ENCODE measurements around the gene PAFAH1B2. TPM values are rescaled to one million over a fixed set of nuclear protein-coding genes. Genes with fewer than 3 reads are reported as not detected.

PAFAH1B2 gene
- total and polyA plus RNA-seq, 7 donors, result 13.0 to 46.3 (median 30.8) TPM

DNA sequence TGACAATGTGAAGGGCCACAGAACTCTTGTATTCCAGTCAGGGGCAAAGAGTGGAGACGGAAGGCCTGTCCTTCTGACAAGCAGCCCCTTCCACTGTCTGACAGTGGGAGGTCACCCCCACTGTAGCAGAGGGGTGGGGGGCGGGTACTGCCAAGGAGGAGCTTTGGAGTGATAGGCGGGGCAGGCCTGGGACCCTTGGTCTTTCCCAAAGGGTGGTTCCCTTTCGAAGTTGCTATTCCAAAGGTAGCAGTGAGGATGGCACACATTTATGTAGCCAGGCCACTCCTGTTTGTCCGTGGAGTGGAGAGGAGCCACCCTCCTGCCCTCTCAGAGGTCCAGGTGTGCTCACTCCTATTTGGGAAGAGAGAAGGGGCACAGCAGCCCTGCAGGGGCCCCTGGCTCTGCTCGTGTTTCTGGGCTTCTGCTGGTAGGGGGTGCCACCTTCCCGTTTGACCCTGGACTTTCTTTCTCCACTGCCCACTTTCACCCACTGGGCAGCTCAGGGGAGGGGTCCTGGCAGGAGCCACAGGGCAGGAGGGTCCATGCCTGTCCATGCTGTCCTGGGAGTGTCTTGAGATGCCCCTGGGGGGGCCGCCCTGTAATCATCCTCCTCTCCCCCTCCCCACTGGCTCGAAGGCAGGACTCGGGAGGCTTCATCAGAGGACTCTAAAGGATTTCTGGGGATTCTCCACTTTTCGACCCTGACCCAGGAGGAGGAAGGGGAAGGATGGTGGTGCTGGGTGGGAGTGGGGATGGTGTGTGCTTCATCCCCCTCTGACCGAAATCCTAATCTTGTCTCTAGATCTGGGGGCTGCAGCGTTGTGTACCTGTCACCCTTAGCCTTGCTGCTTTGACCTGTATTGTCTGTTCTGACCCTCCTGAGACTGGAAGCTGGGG lies 56.1 kb downstream of the PAFAH1B2 start:
- H3K27me3 ChIP-seq (ENCODE audit: insufficient read depth in 3 of 3, low read length in 2 of 3), result no peaks in the 10 kb centered on the region
- no peaks in the 10 kb centered on the region for H3K4me1 ChIP-seq
- intact Hi-C loops (cut with DNase I), result no loop called here
- 64 to 68% (median 64%) methylated on average over 13 of the region's 13 CpGs for WGBS, 3 donors
- TF ChIP-seq, protein P1, sequence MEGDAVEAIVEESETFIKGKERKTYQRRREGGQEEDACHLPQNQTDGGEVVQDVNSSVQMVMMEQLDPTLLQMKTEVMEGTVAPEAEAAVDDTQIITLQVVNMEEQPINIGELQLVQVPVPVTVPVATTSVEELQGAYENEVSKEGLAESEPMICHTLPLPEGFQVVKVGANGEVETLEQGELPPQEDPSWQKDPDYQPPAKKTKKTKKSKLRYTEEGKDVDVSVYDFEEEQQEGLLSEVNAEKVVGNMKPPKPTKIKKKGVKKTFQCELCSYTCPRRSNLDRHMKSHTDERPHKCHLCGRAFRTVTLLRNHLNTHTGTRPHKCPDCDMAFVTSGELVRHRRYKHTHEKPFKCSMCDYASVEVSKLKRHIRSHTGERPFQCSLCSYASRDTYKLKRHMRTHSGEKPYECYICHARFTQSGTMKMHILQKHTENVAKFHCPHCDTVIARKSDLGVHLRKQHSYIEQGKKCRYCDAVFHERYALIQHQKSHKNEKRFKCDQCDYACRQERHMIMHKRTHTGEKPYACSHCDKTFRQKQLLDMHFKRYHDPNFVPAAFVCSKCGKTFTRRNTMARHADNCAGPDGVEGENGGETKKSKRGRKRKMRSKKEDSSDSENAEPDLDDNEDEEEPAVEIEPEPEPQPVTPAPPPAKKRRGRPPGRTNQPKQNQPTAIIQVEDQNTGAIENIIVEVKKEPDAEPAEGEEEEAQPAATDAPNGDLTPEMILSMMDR (IDR thresholded peaks at IDR 0.05), result no peak
- H3K36me3 ChIP-seq (ENCODE audit: insufficient read depth in 1 of 2, low read depth in 1 of 2), result peaks cover 0 to 35% of the 10 kb centered on the region in 2 donors
- H3K4me3 ChIP-seq, result peak overlapping the region; percentile 58
- no peak for ATAC-seq
- H3K27ac ChIP-seq, result peak overlapping the region; percentile 56
- H3K9me3 ChIP-seq, result no peaks in the 10 kb centered on the region
- no peak for DNase-seq

DNA sequence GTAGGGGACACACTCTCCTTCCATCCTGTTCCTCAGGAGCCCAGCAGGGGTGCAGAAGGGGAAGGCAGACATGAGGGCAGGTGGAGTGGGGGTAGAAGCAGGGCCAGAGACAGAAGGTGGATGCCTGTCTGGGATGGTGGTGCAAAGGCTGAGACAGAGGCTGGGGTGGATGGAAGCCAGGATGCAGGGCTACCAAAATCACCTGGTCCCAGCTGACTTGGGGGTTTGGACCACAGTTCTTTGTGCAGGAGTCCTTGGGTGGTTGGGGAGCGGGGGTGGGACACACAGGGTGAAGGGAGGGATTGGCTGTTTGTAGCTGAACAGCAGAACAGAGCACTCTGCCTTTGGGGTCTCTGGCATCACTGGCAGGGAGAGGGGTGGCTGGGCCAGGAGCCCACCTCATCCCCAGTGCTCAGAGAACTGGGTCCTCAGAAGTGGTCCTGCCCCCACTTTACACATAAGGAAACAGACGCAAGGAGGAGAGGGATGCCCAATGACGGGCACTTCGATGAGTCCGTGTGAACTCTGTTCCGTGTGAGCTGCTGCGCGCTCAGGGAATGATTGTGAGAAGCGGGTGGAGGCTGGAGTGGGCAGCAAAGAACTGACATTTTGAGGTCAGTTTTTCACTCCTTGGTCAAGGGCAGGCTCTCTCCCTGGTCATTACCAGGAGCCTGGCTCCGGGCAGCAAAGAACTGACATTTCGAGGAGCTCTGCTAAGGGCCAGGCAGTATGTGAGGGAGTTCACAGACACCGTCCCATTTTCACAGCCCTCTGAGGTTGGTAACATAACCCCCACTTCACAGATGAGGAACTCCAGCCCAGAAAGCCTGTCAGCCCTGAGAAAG lies 56.9 kb downstream of the PAFAH1B2 start:
- Histone ChIP-seq H3K4me3 (peak overlapping the region; percentile 58), H3K4me1 (no peaks in the 10 kb centered on the region), H3K27ac (peak overlapping the region; percentile 56), H3K9me3 (no peaks in the 10 kb centered on the region), H3K27me3 (ENCODE audit: insufficient read depth in 3 of 3, low read length in 2 of 3) (no peaks in the 10 kb centered on the region), H3K36me3 (ENCODE audit: insufficient read depth in 1 of 2, low read depth in 1 of 2) (peaks cover 0 to 31% of the 10 kb centered on the region in 2 donors)
- intact Hi-C loops (cut with DNase I), result no loop called here
- DNase-seq (no peak), ATAC-seq (no peak)
- TF ChIP-seq, protein P1 (IDR thresholded peaks at IDR 0.05), result no peak
- 48 to 66% (median 55%) methylated on average over 12 of the region's 12 CpGs for WGBS, 3 donors

DNA sequence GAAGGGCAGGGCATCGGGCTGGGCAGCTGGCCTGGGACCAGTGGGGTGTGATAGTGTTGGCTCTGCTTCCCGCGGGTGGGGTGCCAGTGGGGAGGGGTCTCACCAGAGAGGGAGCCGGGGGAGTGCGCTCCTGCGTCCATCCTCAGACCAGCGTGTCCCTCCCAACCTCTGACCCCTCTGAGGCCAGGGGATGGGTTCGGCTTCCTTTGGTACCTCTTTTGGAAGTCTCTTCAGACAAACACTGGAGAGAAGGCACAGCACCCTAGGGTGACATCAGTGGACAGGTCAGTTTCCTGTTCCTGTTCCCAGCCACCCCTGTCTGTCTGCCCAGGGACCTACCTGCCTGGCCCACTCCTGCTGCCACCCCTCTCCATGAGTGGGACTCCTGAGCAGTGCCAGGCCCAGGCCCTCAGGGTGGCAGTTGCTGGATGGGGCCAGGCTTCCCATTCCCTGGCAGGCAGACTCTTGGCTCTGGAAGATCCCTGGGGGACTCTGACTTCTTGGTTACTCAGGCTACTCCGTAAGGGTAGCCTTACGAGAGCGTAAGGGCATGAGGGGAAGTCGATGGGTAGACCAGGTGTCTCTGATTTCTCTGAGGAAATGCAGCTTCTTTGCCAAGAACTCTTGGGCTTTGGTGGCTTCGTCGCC lies 57.7 kb downstream of the PAFAH1B2 start:
- Histone ChIP-seq H3K36me3 (ENCODE audit: insufficient read depth in 1 of 2, low read depth in 1 of 2) (peaks cover 0 to 25% of the 10 kb centered on the region in 2 donors), H3K4me1 (no peaks in the 10 kb centered on the region), H3K9me3 (no peaks in the 10 kb centered on the region), H3K27ac (peak overlapping the region; percentile 25), H3K27me3 (ENCODE audit: insufficient read depth in 3 of 3, low read length in 2 of 3) (no peaks in the 10 kb centered on the region), H3K4me3 (peak overlapping the region; percentile 58)
- TF ChIP-seq, protein P1 (IDR thresholded peaks at IDR 0.05), result no peak
- no peak for DNase-seq
- ATAC-seq, result no peak
- WGBS, 3 donors, result 32 to 63% (median 39%) methylated on average over 12 to 14 of the region's 14 CpGs
- intact Hi-C loops (cut with DNase I), result no loop called here

DNA sequence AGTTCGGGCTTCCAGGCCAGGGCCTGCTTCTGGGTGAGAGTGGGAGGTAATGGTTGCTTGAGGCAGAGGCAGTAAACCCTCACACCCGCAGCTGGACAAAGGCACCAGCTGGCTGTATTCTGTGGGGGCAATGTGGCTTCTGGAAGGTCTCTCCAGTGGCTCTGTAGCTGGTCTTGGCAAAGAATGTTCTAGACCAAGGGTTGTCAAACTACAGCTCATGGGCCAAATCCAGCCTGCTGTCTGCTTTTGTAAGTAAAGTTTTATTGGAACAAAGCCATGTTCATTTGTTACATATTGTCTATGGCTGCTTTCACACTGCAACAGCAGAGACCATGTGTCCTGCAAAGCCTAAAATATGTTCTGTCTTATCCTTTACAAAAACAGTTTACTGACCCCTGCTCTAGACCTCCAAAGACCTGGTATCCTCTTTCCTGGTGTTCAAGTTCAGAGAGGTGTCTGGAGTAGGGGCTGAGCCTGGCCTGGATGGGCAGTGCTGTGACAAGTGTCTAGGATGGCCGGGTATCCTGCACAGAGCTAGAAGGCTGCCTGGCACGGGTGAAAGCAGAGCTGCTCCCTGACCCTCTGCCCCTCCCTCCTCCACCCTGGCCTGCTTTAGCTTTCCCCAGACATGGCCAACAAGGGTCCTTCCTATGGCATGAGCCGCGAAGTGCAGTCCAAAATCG lies 58.4 kb downstream of the PAFAH1B2 start:
- DNase-seq (no peak), ATAC-seq (no peak)
- intact Hi-C loops (cut with DNase I), result no loop called here
- Histone ChIP-seq H3K4me1 (no peaks in the 10 kb centered on the region), H3K4me3 (peak overlapping the region; percentile 58), H3K27me3 (ENCODE audit: insufficient read depth in 3 of 3, low read length in 2 of 3) (no peaks in the 10 kb centered on the region), H3K36me3 (ENCODE audit: insufficient read depth in 1 of 2, low read depth in 1 of 2) (peaks cover 0 to 21% of the 10 kb centered on the region in 2 donors), H3K27ac (peak overlapping the region; percentile 25), H3K9me3 (no peaks in the 10 kb centered on the region)
- 69 to 75% (median 72%) methylated on average over 7 of the region's 7 CpGs for WGBS, 3 donors
- TF ChIP-seq, protein P1 (IDR thresholded peaks at IDR 0.05), result no peak

Data from psoas muscle (tissue), 8 donors.